ENCODE measurements around the gene EHMT2.

Gene EHMT2

DNA sequence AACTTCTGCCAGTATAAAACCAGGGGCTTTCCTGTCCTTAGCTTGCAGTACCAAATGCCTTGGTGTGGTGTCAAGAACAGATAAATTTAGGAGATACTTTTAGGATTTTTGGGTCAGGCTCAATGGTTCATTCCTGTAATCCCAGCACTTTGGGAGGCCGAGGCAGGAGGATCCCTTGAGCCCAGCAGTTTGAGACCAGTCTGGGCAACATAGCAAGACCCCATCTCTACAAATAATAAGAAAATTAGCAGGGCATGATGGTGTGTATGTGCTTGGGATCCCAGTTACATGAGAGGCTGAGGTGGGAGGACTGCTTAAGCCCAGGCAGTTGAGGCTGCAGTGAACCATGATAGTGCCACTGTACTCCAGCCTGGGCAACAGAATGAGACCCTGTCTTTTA is 7.5 kb upstream of the EHMT2 start:
- ATAC-seq (no peak), DNase-seq (no peak)
- Mint-ChIP-seq H3K4me1 (peaks cover 12% of the 10 kb centered on the region), H3K9me3 (no peaks in the 10 kb centered on the region), H3K27ac (no peak overlapping the region), H3K27me3 (peaks cover 8% of the 10 kb centered on the region), H3K4me3 (no peak overlapping the region), H3K36me3 (ENCODE audit: low read depth) (no peaks in the 10 kb centered on the region)

GRCh38 chr6:31903957-31904356 is 6.5 kb upstream of the EHMT2 start:
- Mint-ChIP-seq H3K9me3 (no peaks in the 10 kb centered on the region), H3K36me3 (ENCODE audit: low read depth) (no peaks in the 10 kb centered on the region), H3K27ac (no peak overlapping the region), H3K4me1 (peaks cover 20% of the 10 kb centered on the region), H3K27me3 (peaks cover 6% of the 10 kb centered on the region), H3K4me3 (no peak overlapping the region)
- ATAC-seq: no peak
- DNase-seq: no peak

DNA sequence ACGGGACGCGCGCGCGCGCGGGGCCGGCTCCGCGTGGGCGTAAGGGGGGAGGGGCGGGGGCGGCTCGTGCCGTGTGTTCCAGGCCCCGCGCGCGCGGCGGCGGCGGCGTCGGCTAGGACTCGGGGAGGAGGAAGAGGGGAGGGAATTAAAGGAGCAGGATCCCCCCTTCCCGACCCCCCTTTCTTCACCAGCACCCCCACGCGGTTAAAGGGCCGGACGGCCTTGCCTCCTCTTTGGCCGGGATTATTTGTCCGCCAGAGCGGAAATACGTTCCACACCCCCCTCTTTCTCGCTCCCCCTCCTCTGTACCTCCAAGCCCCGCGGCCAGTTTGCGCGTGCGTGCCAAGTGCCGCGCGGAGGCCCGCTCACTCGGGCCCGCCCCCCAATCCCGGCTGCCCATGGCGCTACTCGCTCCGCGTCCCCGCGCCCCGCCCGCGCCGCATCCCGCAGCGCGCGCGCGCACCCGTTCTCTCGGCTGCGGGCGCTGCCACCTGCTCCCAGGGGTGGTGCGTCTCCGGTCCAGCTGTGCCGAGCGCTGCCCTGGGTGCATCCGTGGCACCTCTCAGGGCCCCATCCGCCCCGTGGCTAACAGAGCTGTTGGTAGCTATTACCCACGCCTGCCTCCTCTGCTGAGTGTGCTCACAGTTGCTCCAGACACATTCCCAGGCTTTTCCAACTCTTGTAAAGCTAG is 4.6 kb upstream of the EHMT2 start, which contains the start of gene ZBTB12:
TSS of gene ZBTB12 (minus strand) at position 134 of the 691 bp plus-strand sequence. CDS start 781 bp downstream, outside the sequence.
- H3K36me3 Mint-ChIP-seq (ENCODE audit: low read depth): no peaks in the 10 kb centered on the region
- H3K27me3 Mint-ChIP-seq: peaks cover 4% of the 10 kb centered on the region
- peak; percentile 86 for DNase-seq
- no peaks in the 10 kb centered on the region for H3K9me3 Mint-ChIP-seq
- peak within 1 kb of the TSS; percentile 82 for H3K27ac Mint-ChIP-seq
- H3K4me1 Mint-ChIP-seq: peaks cover 26% of the 10 kb centered on the region
- peak within 1 kb of the TSS; percentile 81 for H3K4me3 Mint-ChIP-seq
- ATAC-seq: peak; percentile 71

DNA sequence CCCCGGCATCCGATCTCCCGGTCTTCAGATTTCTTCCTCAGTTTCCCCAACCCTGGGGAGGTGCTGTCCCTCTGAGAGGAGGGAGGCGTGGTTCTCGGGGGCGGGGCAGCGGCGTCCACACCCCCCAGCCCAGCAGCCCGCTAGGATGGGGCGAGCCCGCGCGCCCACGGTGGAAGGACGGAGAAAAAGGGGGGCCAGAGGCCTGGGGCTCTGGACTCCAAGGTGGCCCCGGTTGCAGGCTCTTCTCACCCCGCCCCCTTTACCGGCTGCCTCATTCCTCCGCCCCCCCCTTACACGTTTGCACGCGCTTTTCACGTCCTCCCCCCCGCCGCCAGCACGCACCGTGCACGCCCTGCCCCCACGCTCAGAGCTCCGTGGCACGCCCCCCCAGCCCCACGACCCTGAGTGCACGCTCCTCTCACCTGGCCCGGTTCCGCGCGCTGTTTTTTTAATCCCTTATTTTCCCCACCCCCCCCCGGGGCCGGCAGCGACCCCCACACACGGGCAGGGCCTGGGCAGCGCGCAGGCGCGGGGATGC is 4.0 kb upstream of the EHMT2 start:
- Mint-ChIP-seq H3K9me3 (no peaks in the 10 kb centered on the region), H3K36me3 (ENCODE audit: low read depth) (no peaks in the 10 kb centered on the region), H3K27ac (peak overlapping the region; percentile 22), H3K4me3 (peak overlapping the region; percentile 57), H3K27me3 (peaks cover 3% of the 10 kb centered on the region), H3K4me1 (peaks cover 28% of the 10 kb centered on the region)
- DNase-seq (peak; percentile 68), ATAC-seq (peak; percentile 12)

DNA sequence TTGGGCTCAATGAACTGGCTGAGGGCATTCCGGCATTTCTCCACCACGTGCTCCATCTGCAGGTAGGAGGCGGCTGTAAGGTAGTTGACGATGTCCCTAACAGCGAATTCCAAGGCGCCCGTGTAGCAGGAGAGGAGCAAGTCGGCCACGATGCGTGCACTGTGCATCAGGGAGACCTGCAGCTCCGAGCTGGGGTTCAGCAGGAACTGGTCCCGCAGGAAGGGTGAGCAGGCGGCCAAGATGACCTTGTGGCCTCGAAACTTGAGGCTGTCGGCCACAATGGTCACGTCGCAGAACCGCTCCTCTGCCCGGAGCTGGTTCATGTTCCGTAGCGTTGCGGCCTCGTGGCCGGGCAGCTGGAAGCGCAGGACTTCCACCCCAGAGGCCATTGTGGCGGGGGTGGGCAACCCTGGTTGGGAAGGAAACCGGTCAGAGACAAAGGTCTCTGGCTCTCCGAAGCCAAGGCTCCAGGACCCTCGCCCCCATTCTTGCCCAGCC is 3.5 kb upstream of the EHMT2 start:
- H3K27me3 Mint-ChIP-seq: no peaks in the 10 kb centered on the region
- H3K27ac Mint-ChIP-seq: peak overlapping the region; percentile 22
- H3K4me3 Mint-ChIP-seq: peak overlapping the region; percentile 57
- no peaks in the 10 kb centered on the region for H3K9me3 Mint-ChIP-seq
- H3K4me1 Mint-ChIP-seq: peaks cover 32% of the 10 kb centered on the region
- no peaks in the 10 kb centered on the region for H3K36me3 Mint-ChIP-seq (ENCODE audit: low read depth)
- no peak for ATAC-seq
- no peak for DNase-seq

- peak; percentile 19 for DNase-seq
Observed at GRCh38 chr6:31899882-31900722, 2.6 kb upstream of the EHMT2 start.

DNA sequence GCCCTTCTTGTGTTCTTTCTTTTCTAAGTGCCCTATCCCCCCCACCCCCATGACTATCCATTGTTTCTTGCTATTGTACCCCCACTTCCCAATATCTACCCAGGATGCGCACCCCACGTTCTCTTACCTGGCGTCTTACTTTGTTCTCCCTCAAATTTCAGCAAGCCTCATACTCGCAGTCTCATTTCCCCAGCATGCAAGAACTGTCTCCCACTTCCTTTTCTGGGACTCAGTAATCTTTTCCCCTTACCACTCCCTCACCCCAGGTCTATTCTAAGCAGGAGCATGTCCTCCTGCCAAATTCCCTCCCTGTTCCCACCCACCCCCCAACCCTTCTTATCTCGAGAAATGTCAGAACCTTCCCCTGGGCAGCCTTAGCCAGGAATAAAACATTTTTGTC is 1.7 kb upstream of the EHMT2 start:
- Mint-ChIP-seq H3K9me3 (no peaks in the 10 kb centered on the region), H3K27me3 (no peaks in the 10 kb centered on the region), H3K36me3 (ENCODE audit: low read depth) (no peaks in the 10 kb centered on the region), H3K4me1 (peaks cover 37% of the 10 kb centered on the region), H3K27ac (peak overlapping the region; percentile 9), H3K4me3 (peak overlapping the region; percentile 94)
- ATAC-seq: no peak
- DNase-seq: no peak

More at GRCh38 chr6:31899882-31900722, 2.6 kb upstream of the EHMT2 start:
- Mint-ChIP-seq H3K27me3 (no peaks in the 10 kb centered on the region), H3K4me3 (peak overlapping the region; percentile 94), H3K9me3 (no peaks in the 10 kb centered on the region), H3K4me1 (peaks cover 37% of the 10 kb centered on the region), H3K36me3 (ENCODE audit: low read depth) (no peaks in the 10 kb centered on the region), H3K27ac (no peak overlapping the region)
- ATAC-seq: no peak

DNA sequence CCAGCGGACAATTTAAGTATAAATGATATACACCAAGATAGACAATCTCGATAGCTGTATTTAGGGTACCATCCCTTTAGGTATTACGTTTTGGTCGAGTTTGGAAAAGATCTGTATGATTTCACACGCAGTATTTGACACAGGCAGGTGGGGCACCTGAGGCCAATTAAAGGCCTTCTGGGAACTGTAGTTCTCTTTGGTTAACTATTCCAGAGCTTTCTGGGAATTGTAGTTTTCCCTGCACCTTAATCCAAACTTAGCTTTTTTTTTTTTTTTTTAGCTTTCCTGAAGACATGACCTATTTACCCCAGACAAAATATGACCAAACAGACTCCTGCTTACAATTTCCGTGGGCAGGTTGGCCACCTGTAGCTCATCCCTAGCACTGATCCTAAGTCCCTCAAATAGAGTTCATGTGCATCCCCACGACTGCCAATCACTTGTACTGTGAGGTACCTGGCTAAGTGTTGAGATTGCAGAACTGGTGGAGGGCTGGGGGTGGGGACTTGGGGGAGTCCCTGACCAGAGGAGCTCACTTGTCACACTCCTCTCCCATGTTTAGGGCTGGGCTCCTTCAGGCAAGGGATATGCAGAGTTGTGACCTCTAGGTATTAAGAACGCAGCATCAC is 999 bp upstream of the EHMT2 start:
- Mint-ChIP-seq H3K9me3 (no peaks in the 10 kb centered on the region), H3K27me3 (no peaks in the 10 kb centered on the region), H3K4me1 (peaks cover 37% of the 10 kb centered on the region), H3K27ac (peak overlapping the region; percentile 93), H3K4me3 (peak overlapping the region; percentile 94), H3K36me3 (ENCODE audit: low read depth) (peaks cover under 1% of the 10 kb centered on the region)
- peak; percentile 11 for ATAC-seq
- peak; percentile 36 for DNase-seq

DNA sequence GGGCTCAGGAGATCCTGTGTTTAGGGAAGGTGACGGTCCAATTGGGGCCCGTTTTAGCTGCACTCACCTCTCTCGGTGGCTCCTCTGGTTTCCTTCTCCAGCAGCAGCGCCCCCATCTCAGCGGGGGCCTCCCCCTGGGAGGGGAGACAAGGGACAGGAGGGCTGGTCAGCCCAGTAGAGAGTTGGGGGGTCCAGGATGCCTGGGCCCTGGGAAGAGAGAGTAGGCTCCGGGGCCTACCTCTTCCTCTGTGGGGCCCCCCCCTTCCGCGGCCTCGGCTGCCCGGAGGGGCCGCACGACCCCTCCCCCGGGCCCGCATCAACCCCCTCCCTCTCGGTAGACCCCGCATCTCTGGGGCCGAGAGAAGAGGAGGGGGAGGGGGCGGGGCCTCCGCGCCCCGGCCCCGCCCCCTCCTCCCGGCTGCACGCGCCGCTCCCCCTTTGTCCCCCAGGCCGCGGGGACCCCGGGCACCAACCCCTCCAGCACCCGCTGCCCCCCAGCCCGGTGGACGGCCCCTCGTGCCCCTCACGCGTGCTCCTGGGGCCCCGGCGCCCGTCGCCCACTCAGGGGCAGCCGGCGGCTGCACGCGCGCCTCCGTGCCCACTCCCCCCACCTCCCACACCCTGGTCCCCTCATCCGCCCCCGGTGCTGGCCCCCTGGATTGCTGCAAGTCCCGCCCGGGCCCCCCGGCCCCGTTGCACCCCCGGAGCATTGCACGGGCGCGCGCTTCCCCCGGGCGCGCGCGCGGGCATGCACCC is 464 bp downstream of the EHMT2 start:
- Mint-ChIP-seq H3K27me3 (no peaks in the 10 kb centered on the region), H3K27ac (peak overlapping the region; percentile 83), H3K36me3 (ENCODE audit: low read depth) (peaks cover 10% of the 10 kb centered on the region), H3K9me3 (no peaks in the 10 kb centered on the region), H3K4me3 (peak overlapping the region; percentile 83), H3K4me1 (peaks cover 29% of the 10 kb centered on the region)
- DNase-seq (peak; percentile 21), ATAC-seq (no peak)

DNA sequence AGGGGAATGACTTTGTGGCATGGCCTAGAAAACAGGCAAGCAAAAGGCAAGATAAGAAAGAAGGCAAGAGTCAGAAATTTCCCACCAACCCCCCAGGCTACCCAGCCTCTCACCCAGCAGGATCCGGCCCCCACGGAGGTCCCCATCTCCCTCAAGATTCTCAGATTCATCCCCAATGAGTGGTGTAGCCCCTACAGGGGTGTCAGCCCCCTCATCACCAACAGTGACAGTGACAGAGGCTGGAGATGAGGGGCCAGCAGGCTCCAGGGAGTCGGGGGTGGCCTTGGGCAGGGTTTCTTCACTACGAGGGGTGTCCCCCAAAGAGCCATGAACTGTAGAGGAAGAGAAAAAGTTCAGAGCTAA is 1.0 kb downstream of the EHMT2 start:
- peaks cover 29% of the 10 kb centered on the region for H3K4me1 Mint-ChIP-seq
- ATAC-seq (no peak), DNase-seq (no peak)
- no peaks in the 10 kb centered on the region for H3K9me3 Mint-ChIP-seq
- H3K27me3 Mint-ChIP-seq: no peaks in the 10 kb centered on the region
- H3K36me3 Mint-ChIP-seq (ENCODE audit: low read depth): peaks cover 11% of the 10 kb centered on the region
- peak overlapping the region; percentile 83 for H3K27ac Mint-ChIP-seq
- H3K4me3 Mint-ChIP-seq: peak overlapping the region; percentile 83

DNA sequence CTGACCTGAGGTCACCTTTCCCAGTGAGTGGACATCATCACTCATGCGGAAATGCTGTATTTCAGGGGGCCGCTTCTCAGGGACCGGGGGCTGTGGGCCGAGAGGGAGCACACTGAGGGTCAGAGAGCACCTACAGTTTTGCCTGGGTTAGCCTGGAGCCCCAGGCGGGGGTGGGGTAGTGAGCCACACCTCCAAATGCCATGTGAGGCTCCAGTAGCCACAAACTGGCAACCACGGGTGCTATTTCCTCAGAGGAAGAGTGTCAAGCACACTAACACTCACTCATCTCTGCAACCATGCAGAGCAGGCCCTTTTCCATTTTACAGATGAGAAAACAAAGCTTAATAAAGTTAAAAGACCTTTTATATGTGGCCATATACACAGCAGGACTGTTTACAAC is 4.7 kb downstream of the EHMT2 start:
- no peak for ATAC-seq
- peaks cover 11% of the 10 kb centered on the region for H3K4me1 Mint-ChIP-seq
- no peak overlapping the region for H3K4me3 Mint-ChIP-seq
- no peaks in the 10 kb centered on the region for H3K27me3 Mint-ChIP-seq
- H3K9me3 Mint-ChIP-seq: no peaks in the 10 kb centered on the region
- DNase-seq: no peak
- H3K27ac Mint-ChIP-seq: no peak overlapping the region
- peaks cover 26% of the 10 kb centered on the region for H3K36me3 Mint-ChIP-seq (ENCODE audit: low read depth)

DNA sequence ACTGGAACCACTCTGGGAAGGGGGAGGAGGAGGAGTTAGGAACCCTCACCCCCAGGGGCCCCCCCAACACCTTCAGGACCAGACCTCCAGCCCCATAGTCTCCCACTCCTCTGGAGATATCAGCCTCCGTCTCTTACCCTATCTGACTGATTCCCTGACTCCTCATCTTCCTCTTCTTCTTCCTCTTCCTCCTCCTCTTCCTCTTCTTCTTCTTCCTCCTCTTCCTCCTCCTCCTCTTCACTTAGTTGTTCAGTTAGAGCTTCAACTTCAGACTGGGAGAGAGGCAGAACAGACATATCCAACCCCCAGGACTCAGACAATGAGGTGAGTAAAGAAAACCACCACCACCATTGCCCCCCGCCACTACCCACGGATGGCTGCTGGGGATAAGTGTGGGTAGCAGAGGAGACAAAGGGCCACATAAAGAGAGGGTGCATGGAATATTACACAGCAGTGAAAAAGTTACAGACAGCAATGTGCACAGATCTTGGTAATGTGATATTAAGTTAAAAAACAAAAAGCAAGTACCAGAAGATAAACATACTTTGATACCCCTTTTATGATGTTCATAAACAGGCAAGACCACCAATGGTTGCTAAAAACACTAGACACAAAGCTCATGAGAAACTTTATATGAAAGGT is 8.0 kb downstream of the EHMT2 start:
- H3K27ac Mint-ChIP-seq: peak overlapping the region; percentile 14
- no peak for ATAC-seq
- no peaks in the 10 kb centered on the region for H3K4me1 Mint-ChIP-seq
- no peaks in the 10 kb centered on the region for H3K9me3 Mint-ChIP-seq
- no peak overlapping the region for H3K4me3 Mint-ChIP-seq
- peaks cover 37% of the 10 kb centered on the region for H3K36me3 Mint-ChIP-seq (ENCODE audit: low read depth)
- no peaks in the 10 kb centered on the region for H3K27me3 Mint-ChIP-seq
- DNase-seq: no peak
